SK-N-SH treated with all-trans-retinoic acid at 6 μM for 48 hours (cell line): ENCODE results near the gene FGF19.

Experiments used
- ATAC-seq: fragments of 200-7000 bp; cut with Tn5 transposase; 3 replicates; pipeline ENCODE4 v1.9.1; 2020; ENCODE audit warnings: mild to moderate bottlenecking, moderate library complexity
- BACH2 ChIP-seq: fragments of 250-450 bp; sonication (Bioruptor Pico); IDR thresholded peaks from 2 replicates; pipeline ENCODE4 v1.9.0; 2021; ENCODE audit warnings: mild to moderate bottlenecking, borderline replicate concordance
- CREB5 ChIP-seq: fragments of 250-450 bp; sonication (Bioruptor Pico); IDR thresholded peaks from 2 replicates; pipeline ENCODE4 v1.5.1; 2020; ENCODE audit warnings: low read depth, mild to moderate bottlenecking, moderate library complexity
- CSDC2 ChIP-seq: fragments of 250-450 bp; sonication (Bioruptor Pico); IDR thresholded peaks from 2 replicates; pipeline ENCODE4 v1.5.0; 2020; ENCODE audit warnings: mild to moderate bottlenecking, moderate library complexity
- CSRNP3 ChIP-seq: fragments of 250-450 bp; sonication (Bioruptor Pico); IDR thresholded peaks from 2 replicates; pipeline ENCODE4 v1.5.1; 2021; ENCODE audit warnings: mild to moderate bottlenecking, moderate library complexity
- ESRRG ChIP-seq: fragments of 250-450 bp; sonication (Bioruptor Pico); IDR thresholded peaks from 2 replicates; pipeline ENCODE4 v1.6.1; 2021; ENCODE audit warnings: mild to moderate bottlenecking
- ISL1 ChIP-seq: fragments of 250-450 bp; sonication (Bioruptor Pico); IDR thresholded peaks from 2 replicates; pipeline ENCODE4 v2.1.2; 2022; ENCODE audit warnings: mild to moderate bottlenecking, moderate library complexity
- OSR1 ChIP-seq: fragments of 250-450 bp; sonication (Bioruptor Pico); IDR thresholded peaks from 2 replicates; pipeline ENCODE4 v1.8.0; 2022; ENCODE audit warnings: moderate library complexity, mild to moderate bottlenecking, inconsistent platforms
- PATZ1 ChIP-seq: fragments of 250-450 bp; sonication (Bioruptor Pico); IDR thresholded peaks from 2 replicates; pipeline ENCODE4 v1.8.0; 2020; ENCODE audit warnings: mild to moderate bottlenecking, moderate library complexity, borderline replicate concordance
- POU6F1 ChIP-seq: fragments of 250-450 bp; sonication (Bioruptor Pico); IDR thresholded peaks from 2 replicates; pipeline ENCODE4 v1.8.0; 2021; ENCODE audit warnings: low read depth, mild to moderate bottlenecking, moderate library complexity, borderline replicate concordance
- PPARA ChIP-seq: fragments of 250-450 bp; sonication (Bioruptor Pico); IDR thresholded peaks from 2 replicates; pipeline ENCODE4 v1.5.0; 2020; ENCODE audit warnings: mild to moderate bottlenecking, borderline replicate concordance
- RARB ChIP-seq: fragments of 250-450 bp; sonication (Bioruptor Pico); IDR thresholded peaks from 2 replicates; pipeline ENCODE4 v1.8.0; 2021; ENCODE audit warnings: mild to moderate bottlenecking, moderate library complexity
- SNAI2 ChIP-seq: fragments of 250-450 bp; sonication (Bioruptor Pico); IDR thresholded peaks from 2 replicates; pipeline ENCODE4 v1.5.0; 2020; ENCODE audit warnings: mild to moderate bottlenecking, moderate library complexity
- TCF4 ChIP-seq: fragments of 250-450 bp; sonication (Bioruptor Pico); IDR thresholded peaks from 2 replicates; pipeline ENCODE4 v1.8.0; 2021; ENCODE audit warnings: mild to moderate bottlenecking, moderate library complexity, borderline replicate concordance
- TOX ChIP-seq: fragments of 250-450 bp; sonication (Bioruptor Pico); IDR thresholded peaks from 2 replicates; pipeline ENCODE4 v1.8.0; 2021; ENCODE audit warnings: mild to moderate bottlenecking, moderate library complexity, borderline replicate concordance
- TSHZ2 ChIP-seq: fragments of 250-450 bp; sonication (Bioruptor Pico); IDR thresholded peaks from 2 replicates; pipeline ENCODE4 v1.5.0; 2020; ENCODE audit warnings: mild to moderate bottlenecking, moderate library complexity
- ZC3H10 ChIP-seq: fragments of 250-450 bp; sonication (Bioruptor Pico); IDR thresholded peaks from 2 replicates; pipeline ENCODE4 v1.5.1; 2021; ENCODE audit warnings: mild to moderate bottlenecking, moderate library complexity
- ZFP3 ChIP-seq: fragments of 250-450 bp; sonication (Bioruptor Pico); IDR thresholded peaks from 2 replicates; pipeline ENCODE4 v1.5.0; 2020; ENCODE audit warnings: mild to moderate bottlenecking, moderate library complexity
- ZFP30 ChIP-seq: fragments of 450-650 bp; formaldehyde crosslinking; IDR thresholded peaks from 2 replicates; pipeline ENCODE4 v1.5.0; 2022; ENCODE audit warnings: mild to moderate bottlenecking, moderate library complexity
- ZNF565 ChIP-seq: fragments of 450-650 bp; formaldehyde crosslinking; conservative IDR thresholded peaks from 2 replicates; pipeline ENCODE4 v1.5.0; 2020; ENCODE audit warnings: low read depth, mild to moderate bottlenecking, moderate library complexity
- ZNF70 ChIP-seq: fragments of 450-650 bp; formaldehyde crosslinking; IDR thresholded peaks from 2 replicates; pipeline ENCODE4 v1.5.0; 2020; ENCODE audit warnings: mild to moderate bottlenecking, moderate library complexity
- ZNF8 ChIP-seq: fragments of 450-650 bp; formaldehyde crosslinking; IDR thresholded peaks from 2 replicates; pipeline ENCODE4 v1.5.0; 2020; ENCODE audit warnings: mild to moderate bottlenecking, moderate library complexity

FGF19 gene

GRCh38 chr11:69746140-69746539 is 42.3 kb upstream of the FGF19 start:
- TF ChIP-seq TCF4 (CRISPR knock-in tag) (no peak), SNAI2 (CRISPR knock-in tag) (no peak), TSHZ2 (CRISPR knock-in tag) (no peak), CSRNP3 (CRISPR knock-in tag) (no peak), POU6F1 (no peak), ZNF565 (CRISPR knock-in tag) (no peak), ZFP3 (CRISPR knock-in tag) (no peak), PPARA (no peak), ISL1 (CRISPR knock-in tag) (no peak), CSDC2 (CRISPR knock-in tag) (no peak), TOX (CRISPR knock-in tag) (no peak), ZC3H10 (CRISPR knock-in tag) (no peak), RARB (CRISPR knock-in tag) (no peak), ESRRG (CRISPR knock-in tag) (no peak), BACH2 (no peak), CREB5 (no peak), OSR1 (no peak), PATZ1 (CRISPR knock-in tag) (no peak), ZFP30 (no peak)
- TF ChIP-seq, all 23 proteins: peak for 0
- no peak for ATAC-seq

GRCh38 chr11:69745201-69745600 is 41.4 kb upstream of the FGF19 start:
- no peak for TF ChIP-seq PATZ1 (CRISPR knock-in tag)
- no peak for TF ChIP-seq OSR1
- TF ChIP-seq ESRRG (CRISPR knock-in tag) = no peak
- no peak for TF ChIP-seq ZC3H10 (CRISPR knock-in tag)
- TF ChIP-seq ZNF565 (CRISPR knock-in tag) = no peak
- no peak for TF ChIP-seq ISL1 (CRISPR knock-in tag)
- no peak for ATAC-seq

- ATAC-seq = no peak
- no peak for TF ChIP-seq POU6F1
- TF ChIP-seq ZFP30 = no peak
- no peak for TF ChIP-seq ZNF565 (CRISPR knock-in tag)
- TF ChIP-seq PATZ1 (CRISPR knock-in tag) = no peak
- no peak for TF ChIP-seq PPARA
- no peak for TF ChIP-seq TOX (CRISPR knock-in tag)
- no peak for TF ChIP-seq BACH2
- TF ChIP-seq ZNF70 (CRISPR knock-in tag) = no peak
- TF ChIP-seq CREB5 = no peak
- no peak for TF ChIP-seq CSDC2 (CRISPR knock-in tag)
- no peak for TF ChIP-seq TCF4 (CRISPR knock-in tag)
- TF ChIP-seq ZNF8 (CRISPR knock-in tag) = no peak
Measured at GRCh38 chr11:69744435-69744834, 40.6 kb upstream of the FGF19 start.
